ENCODE data around the gene L3MBTL4.
"Not testable (repeated sequence)": the region's sequence is repeated elsewhere in the genome, so short reads cannot be mapped to it uniquely, and the experiment has no call there.

The L3MBTL4 gene

DNA sequence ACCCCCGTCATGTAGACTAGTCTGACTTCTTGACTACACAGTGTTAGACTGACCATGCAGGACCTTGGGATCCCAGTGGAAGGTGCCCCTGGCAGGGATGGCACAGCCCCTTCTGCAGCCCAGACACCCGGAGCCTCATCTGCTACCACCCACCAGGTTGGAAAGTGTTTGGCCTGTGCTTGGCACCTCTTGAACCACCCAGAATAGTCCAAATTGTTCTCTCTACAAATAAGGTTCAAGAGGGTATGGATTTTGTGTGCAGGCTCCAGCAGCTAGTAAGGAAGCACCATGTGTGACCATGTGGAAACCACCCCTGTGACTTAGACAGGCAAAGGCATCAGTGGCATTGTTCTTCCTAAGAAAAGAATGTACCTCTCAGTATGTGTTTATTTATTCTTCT lies 18.4 kb downstream of the L3MBTL4 start (continued):
- no peak for TF ChIP-seq ZNF70 (CRISPR knock-in tag; IDR thresholded peaks at IDR 0.05)
- no peak for TF ChIP-seq ZNF8 (CRISPR knock-in tag; IDR thresholded peaks at IDR 0.05)
- TF ChIP-seq GLIS3 (CRISPR knock-in tag; IDR thresholded peaks at IDR 0.05): no peak

GRCh38 chr18:6389005-6389404 lies 25.7 kb downstream of the L3MBTL4 start:
- TF ChIP-seq ESRRG (CRISPR knock-in tag; IDR thresholded peaks at IDR 0.05) (no peak), ZNF70 (CRISPR knock-in tag; IDR thresholded peaks at IDR 0.05) (no peak), POU6F1 (CRISPR knock-in tag; IDR thresholded peaks at IDR 0.05; ENCODE audit: borderline replicate concordance, low read depth) (no peak), CSDC2 (CRISPR knock-in tag; IDR thresholded peaks at IDR 0.05) (no peak), ZFP30 (CRISPR knock-in tag; IDR thresholded peaks at IDR 0.05) (no peak), CSRNP3 (CRISPR knock-in tag; IDR thresholded peaks at IDR 0.05) (no peak), TOX (CRISPR knock-in tag; IDR thresholded peaks at IDR 0.05; ENCODE audit: borderline replicate concordance) (no peak), SNAI2 (CRISPR knock-in tag; IDR thresholded peaks at IDR 0.05) (no peak)
- ATAC-seq: no peak

- no peak for TF ChIP-seq ZNF70 (CRISPR knock-in tag; IDR thresholded peaks at IDR 0.05)
- no peak for TF ChIP-seq POU6F1 (CRISPR knock-in tag; IDR thresholded peaks at IDR 0.05; ENCODE audit: borderline replicate concordance, low read depth)
- no peak for TF ChIP-seq TCF4 (CRISPR knock-in tag; IDR thresholded peaks at IDR 0.05; ENCODE audit: borderline replicate concordance)
- TF ChIP-seq, protein P1, sequence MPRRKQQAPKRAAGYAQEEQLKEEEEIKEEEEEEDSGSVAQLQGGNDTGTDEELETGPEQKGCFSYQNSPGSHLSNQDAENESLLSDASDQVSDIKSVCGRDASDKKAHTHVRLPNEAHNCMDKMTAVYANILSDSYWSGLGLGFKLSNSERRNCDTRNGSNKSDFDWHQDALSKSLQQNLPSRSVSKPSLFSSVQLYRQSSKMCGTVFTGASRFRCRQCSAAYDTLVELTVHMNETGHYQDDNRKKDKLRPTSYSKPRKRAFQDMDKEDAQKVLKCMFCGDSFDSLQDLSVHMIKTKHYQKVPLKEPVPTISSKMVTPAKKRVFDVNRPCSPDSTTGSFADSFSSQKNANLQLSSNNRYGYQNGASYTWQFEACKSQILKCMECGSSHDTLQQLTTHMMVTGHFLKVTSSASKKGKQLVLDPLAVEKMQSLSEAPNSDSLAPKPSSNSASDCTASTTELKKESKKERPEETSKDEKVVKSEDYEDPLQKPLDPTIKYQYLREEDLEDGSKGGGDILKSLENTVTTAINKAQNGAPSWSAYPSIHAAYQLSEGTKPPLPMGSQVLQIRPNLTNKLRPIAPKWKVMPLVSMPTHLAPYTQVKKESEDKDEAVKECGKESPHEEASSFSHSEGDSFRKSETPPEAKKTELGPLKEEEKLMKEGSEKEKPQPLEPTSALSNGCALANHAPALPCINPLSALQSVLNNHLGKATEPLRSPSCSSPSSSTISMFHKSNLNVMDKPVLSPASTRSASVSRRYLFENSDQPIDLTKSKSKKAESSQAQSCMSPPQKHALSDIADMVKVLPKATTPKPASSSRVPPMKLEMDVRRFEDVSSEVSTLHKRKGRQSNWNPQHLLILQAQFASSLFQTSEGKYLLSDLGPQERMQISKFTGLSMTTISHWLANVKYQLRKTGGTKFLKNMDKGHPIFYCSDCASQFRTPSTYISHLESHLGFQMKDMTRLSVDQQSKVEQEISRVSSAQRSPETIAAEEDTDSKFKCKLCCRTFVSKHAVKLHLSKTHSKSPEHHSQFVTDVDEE (CRISPR knock-in tag; IDR thresholded peaks at IDR 0.05): no peak
- no peak for TF ChIP-seq ZC3H10 (CRISPR knock-in tag; IDR thresholded peaks at IDR 0.05)
- no peak for TF ChIP-seq SNAI2 (CRISPR knock-in tag; IDR thresholded peaks at IDR 0.05)
- TF ChIP-seq OSR1 (CRISPR knock-in tag; IDR thresholded peaks at IDR 0.05): no peak
- TF ChIP-seq ZFP30 (CRISPR knock-in tag; IDR thresholded peaks at IDR 0.05): no peak
- TF ChIP-seq RARB (CRISPR knock-in tag; IDR thresholded peaks at IDR 0.05): no peak
- no peak for TF ChIP-seq ISL1 (CRISPR knock-in tag; IDR thresholded peaks at IDR 0.05)
- ATAC-seq: no peak
These were observed 31.7 kb downstream of the L3MBTL4 start for GRCh38 chr18:6382963-6383362.

DNA sequence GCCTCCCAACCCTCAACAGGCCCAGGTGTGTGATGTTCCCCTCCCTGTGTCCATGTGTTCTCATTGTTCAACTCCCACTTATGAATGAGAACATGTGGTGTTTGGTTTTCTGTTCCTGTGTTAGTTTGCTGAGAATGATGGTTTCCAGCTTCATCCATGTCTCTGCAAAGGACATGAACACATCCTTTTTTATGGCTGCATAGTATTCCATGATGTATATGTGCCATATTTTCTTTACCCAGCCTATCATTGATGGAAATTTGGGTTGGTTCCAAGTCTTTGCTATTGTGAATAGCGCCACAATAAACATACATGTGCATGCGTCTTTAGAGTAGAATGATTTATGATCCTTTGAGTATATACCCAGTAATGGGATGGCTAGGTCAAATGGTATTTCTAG lies 37.2 kb downstream of the L3MBTL4 start:
- ATAC-seq: not testable (repeated sequence)

- no peak for ATAC-seq
- TF ChIP-seq POU6F1 (CRISPR knock-in tag; IDR thresholded peaks at IDR 0.05; ENCODE audit: borderline replicate concordance, low read depth) (no peak), CSRNP3 (CRISPR knock-in tag; IDR thresholded peaks at IDR 0.05) (no peak), SNAI2 (CRISPR knock-in tag; IDR thresholded peaks at IDR 0.05) (no peak), GLIS3 (CRISPR knock-in tag; IDR thresholded peaks at IDR 0.05) (no peak), ARNTL (CRISPR knock-in tag; IDR thresholded peaks at IDR 0.05; ENCODE audit: borderline replicate concordance, low read depth) (no peak)
- TF ChIP-seq, protein P1 (CRISPR knock-in tag; IDR thresholded peaks at IDR 0.05): no peak
These were observed 38.1 kb downstream of the L3MBTL4 start for GRCh38 chr18:6376433-6377229.
